GM21447 (cell line): ENCODE data around the gene SRM.
"Not testable (repeated sequence)": the region's sequence is repeated elsewhere in the genome, so short reads cannot be mapped to it uniquely, and the experiment has no call there.

Experiments
- ATAC-seq: cut with Tn5 transposase; IDR thresholded peaks from one replicate; pipeline ENCODE4 v1.9.1; 2021; ENCODE audit not compliant: unreplicated experiment

The SRM gene

DNA sequence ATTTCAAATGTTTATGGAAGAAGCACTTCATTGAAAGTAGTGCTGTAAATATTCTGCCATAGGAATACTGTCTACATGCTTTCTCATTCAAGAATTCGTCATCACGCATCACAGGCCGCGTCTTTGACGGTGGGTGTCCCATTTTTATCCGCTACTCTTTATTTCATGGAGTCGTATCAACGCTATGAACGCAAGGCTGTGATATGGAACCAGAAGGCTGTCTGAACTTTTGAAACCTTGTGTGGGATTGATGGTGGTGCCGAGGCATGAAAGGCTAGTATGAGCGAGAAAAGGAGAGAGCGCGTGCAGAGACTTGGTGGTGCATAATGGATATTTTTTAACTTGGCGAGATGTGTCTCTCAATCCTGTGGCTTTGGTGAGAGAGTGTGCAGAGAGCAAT, 36.6 kb downstream of the SRM start:
- no peak for ATAC-seq

DNA sequence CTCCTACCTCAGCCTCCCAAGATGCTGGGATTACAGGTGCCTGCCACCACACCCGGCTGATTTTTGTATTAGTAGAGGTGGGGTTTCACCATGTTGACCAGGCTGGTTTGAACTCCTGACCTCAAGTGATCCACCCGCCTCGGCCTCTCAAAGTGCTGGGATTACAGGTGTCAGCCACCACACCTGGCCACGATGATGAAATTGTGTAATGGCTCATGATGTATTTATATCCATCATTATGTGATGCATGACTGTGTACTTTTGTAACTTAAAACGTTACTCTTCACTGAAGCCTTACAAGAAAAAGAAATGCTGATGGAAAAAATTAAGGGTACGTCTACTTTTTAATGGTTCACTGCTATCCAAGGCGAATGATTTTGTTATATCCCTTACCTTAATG, 39.8 kb downstream of the SRM start:
- no peak for ATAC-seq

DNA sequence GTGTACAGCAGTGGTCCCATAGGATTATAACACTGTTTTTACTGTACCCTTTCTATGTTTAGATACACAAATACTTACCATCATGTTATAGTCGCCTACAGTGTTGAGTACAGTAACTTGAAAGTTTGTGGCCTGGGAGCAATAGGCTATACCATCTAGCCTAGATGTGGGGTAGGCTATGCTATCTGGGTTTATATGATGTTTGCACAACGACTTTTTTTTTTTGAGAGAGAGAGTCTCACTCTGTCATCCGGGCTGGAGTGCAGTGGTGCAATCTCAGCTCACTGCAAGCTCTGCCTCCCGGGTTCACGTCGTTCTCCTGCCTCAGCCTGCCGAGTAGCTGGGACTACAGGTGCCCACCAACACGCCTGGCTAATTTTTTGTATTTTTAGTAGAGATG, 40.5 kb downstream of the SRM start:
- ATAC-seq: not testable (repeated sequence)

DNA sequence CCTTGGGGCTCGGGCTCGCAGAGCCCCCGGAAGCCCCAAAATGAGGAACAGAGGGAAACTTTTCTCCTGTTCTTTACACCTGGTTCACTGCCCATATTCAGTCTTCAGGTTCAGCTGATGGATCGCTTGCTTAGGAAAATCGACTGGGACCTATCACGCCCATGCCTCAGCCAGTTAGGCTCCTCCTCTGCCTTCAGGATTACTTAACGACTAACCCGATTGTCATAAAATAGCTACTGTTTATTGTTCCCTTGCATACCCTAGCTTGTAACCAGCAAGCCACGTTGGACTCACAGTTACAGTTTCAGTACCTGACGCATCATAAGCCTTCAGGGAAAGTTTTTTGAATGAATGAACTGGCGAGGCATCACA, 46.7 kb downstream of the SRM start:
- ATAC-seq: no peak

DNA sequence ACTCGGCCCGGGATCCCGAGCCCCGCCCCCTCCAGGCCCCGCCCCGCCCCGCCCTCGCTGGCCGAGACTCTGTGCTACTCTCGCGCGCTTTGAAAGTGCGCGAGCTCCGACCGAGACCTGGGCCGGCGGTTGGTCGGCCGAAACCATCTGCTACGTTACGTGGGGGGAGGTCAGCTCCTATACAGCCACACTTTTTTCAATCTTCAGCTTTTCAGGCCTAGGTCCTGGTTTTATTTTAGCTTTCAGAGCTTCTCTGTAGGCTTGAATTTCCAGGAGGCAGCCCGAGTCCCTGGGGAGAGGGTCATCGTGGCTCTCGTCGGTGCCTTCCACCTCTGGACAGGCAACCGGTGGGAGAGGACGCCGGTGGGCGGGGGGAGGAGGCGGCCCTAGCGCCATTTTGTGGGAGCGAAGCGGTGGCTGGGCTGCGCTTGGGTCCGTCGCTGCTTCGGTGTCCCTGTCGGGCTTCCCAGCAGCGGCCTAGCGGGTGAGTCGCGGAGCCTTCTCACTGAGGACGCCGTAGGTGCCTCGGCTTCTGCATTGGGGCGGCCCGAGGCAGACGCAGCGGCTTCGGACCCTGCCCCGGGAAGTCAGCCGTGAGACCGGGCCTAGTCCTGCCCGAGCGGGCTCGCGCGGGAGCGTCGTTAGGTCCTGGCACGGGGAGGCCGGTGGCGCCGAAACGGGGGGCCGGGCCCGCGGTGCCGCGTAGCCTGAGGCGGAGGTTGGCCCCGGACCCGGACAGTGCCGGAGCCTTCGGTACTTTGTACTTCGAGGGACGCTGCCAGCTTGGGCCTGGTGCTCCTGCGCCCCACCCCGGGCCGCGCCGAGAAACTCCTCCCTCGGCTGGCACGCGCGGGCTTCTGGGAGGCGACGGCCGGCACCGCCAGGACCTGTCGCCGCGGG, 47.3 kb downstream of the SRM start, which contains the start of gene TARDBP:
TSS of gene TARDBP (plus strand) at position 395 of the 900 bp plus-strand sequence. CDS start 1,074 bp downstream, outside the sequence.
- ATAC-seq: peak; percentile 86
